BJ (cell line): ENCODE measurements around the gene RFX3. TPM values are rescaled to one million over a fixed set of nuclear protein-coding genes. Genes with fewer than 3 reads are reported as not detected.

Experiments
- CTCF ChIA-PET: fragments of 350-600 bp; formaldehyde crosslinking; extraction: SDS; loops from one replicate; lab custom pipeline; 2021; ENCODE audit warnings: antibody characterized with exemption, inconsistent platforms; lab: Yijun Ruan, JAX
- POLR2A ChIA-PET: fragments of 300-600 bp; sonication (Branson Sonifier 250); formaldehyde crosslinking; extraction: SDS; loops from one replicate; lab custom pipeline; 2021; ENCODE audit warnings: antibody characterized with exemption; lab: Charles Lee
- DNase-seq: peaks from one replicate; pipeline ENCODE4 v3.0.0-alpha.2; 2011; ENCODE audit warnings: low read depth
- H3K27me3 ChIP-seq: 2 replicates; pipeline ENCODE4 v1.6.0; 2011; ENCODE audit warnings: low read length; ENCODE audit not compliant: control insufficient read depth, insufficient read depth
- H3K36me3 ChIP-seq: 2 replicates; pipeline ENCODE4 v1.5.1; 2011; ENCODE audit warnings: low read length; ENCODE audit not compliant: control insufficient read depth, insufficient read depth
- H3K4me3 ChIP-seq: 2 replicates; pipeline ENCODE4 v1.5.1; 2011; ENCODE audit warnings: low read depth, mild to moderate bottlenecking, control low read depth, low read length
- polyA plus RNA-seq: library from polyadenylated mRNA; depleted of rRNA; stranded (reverse); fragments of >200 nt; gene quantifications from 2 replicates; pipeline ENCODE4 v1.2.3, GENCODE V29; 2011
- TF ChIP-seq, protein P1 (sequence below): IDR thresholded peaks from 2 replicates; pipeline ENCODE4 v1.5.1; 2011; ENCODE audit warnings: low read depth, mild to moderate bottlenecking, control low read depth, inconsistent platforms, low read length, moderate library complexity; ENCODE audit not compliant: insufficient read depth

The RFX3 gene
- polyA plus RNA-seq, 1 experiment: 2.2 TPM

DNA sequence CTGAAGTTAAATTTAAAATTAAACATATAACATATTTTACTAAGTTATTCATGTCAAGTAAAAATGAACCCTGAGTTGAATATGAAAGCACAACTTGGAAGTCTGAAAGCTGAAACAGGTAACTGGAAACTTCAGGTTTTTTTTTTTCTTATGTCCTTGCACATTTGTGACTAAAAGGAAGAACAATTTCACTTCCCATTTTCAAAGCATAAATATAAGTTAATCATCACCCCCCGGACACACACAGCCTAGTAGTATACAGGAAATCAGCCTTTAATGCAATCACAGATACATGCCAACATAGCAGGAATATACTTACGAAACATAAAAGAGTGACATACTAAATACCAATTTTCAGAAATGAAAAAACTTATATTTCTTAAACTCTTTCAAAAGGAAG is 225.9 kb downstream of the RFX3 start:
- ChIA-PET CTCF (interaction anchor here (0.8 kb wide), 1 partner anchor 988 kb away, joined by 3 read pairs; no protein-coding TSS in a partner anchor), POLR2A (no interaction called here)
- Histone ChIP-seq H3K4me3 (no peak overlapping the region), H3K27me3 (no peaks in the 10 kb centered on the region), H3K36me3 (no peaks in the 10 kb centered on the region)
- TF ChIP-seq, protein P1, sequence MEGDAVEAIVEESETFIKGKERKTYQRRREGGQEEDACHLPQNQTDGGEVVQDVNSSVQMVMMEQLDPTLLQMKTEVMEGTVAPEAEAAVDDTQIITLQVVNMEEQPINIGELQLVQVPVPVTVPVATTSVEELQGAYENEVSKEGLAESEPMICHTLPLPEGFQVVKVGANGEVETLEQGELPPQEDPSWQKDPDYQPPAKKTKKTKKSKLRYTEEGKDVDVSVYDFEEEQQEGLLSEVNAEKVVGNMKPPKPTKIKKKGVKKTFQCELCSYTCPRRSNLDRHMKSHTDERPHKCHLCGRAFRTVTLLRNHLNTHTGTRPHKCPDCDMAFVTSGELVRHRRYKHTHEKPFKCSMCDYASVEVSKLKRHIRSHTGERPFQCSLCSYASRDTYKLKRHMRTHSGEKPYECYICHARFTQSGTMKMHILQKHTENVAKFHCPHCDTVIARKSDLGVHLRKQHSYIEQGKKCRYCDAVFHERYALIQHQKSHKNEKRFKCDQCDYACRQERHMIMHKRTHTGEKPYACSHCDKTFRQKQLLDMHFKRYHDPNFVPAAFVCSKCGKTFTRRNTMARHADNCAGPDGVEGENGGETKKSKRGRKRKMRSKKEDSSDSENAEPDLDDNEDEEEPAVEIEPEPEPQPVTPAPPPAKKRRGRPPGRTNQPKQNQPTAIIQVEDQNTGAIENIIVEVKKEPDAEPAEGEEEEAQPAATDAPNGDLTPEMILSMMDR: no peak
- DNase-seq: no peak

DNA sequence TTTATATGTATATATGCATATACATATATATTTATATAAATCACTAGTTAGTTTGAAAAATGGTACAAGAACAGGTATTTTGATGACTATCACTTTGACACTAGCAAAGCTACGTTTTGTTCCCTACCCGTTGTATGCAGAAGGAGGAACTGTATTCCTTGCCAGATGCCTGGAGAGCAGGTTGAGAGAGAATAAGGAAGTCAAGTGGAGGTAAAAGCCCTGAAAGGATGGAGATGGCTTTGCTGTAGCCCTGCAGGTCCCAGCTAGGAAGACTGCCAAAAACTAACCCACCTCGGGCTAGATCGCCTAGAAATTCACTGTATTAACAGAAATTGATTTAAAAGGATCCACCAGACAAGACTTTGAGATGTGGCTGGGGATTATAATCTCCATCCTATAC is 229.3 kb downstream of the RFX3 start:
- H3K27me3 ChIP-seq: no peaks in the 10 kb centered on the region
- POLR2A ChIA-PET: no interaction called here
- H3K36me3 ChIP-seq: no peaks in the 10 kb centered on the region
- TF ChIP-seq, protein P1: no peak
- no peak overlapping the region for H3K4me3 ChIP-seq
- DNase-seq: no peak
- CTCF ChIA-PET: no interaction called here

DNA sequence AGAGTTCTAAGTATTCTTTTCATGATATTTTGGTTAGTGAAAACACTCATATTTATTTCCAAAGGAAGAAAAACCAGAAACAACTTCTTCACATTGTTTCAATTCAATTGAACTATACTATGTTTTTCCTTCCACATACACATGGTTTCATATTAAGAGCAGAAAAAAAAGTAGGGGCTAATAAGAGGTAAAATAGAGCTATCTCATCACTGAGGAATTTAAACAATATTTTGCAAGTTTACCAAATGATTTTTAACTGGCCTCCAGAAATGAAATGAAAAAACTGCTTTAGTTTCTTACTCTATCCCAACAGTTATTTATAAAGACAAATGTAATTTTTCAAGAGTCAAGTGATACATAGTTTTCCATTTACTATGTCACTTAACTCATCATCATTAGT is 233.5 kb downstream of the RFX3 start:
- Histone ChIP-seq H3K27me3 (no peaks in the 10 kb centered on the region), H3K36me3 (no peaks in the 10 kb centered on the region), H3K4me3 (no peak overlapping the region)
- CTCF ChIA-PET: no interaction called here
- peak; percentile 18 for DNase-seq
- POLR2A ChIA-PET: no interaction called here
- TF ChIP-seq, protein P1: no peak

DNA sequence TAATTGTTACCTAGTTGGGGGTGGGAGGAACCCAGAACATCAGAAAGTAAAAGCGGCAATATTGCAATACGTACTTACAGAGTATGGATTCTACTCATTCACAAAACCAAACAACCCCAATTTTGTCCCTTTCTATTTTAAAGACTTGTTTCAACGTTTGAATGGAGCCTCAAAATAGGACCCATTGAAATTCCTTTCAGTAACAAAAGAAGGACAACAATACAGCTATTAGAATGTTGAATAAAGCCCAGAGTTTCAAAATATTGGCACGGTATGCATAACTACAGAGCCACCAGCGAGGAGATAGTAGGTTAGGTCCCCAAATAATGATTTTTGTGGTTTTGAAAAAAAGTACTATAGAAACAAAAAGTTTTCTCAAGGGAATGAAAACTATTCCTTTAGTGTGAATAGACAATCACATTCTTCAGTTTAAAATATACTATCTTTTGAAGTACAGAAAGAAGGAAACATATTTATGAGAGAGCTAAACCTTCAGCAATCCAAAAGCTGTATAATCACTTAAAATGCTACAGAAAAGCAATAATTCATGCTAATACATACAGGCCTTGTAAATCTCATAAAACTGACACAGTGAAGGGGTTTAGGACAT is 235.5 kb downstream of the RFX3 start:
- no peaks in the 10 kb centered on the region for H3K27me3 ChIP-seq
- no peaks in the 10 kb centered on the region for H3K36me3 ChIP-seq
- TF ChIP-seq, protein P1: no peak
- ChIA-PET POLR2A (no interaction called here), CTCF (no interaction called here)
- no peak overlapping the region for H3K4me3 ChIP-seq
- DNase-seq: no peak

DNA sequence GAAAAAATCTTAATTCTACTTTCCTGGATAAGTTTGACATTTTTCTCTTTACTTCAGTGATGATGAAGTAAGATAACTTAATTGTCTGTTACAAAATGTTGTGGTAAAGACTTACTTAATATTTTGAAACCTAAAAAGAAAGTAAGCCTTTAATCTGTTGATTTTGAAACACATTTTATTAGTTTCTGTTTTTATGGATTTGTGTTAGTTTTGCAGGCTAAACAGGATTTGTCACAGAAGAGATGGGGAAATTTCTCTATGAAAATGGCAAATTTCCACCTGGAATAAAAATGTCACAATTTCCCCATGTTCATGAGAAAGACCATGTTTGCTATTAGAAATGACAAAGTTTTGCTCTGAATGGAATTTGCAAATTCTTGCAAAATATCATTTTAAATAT is 237.1 kb downstream of the RFX3 start:
- POLR2A ChIA-PET: no interaction called here
- Histone ChIP-seq H3K36me3 (no peaks in the 10 kb centered on the region), H3K4me3 (no peak overlapping the region), H3K27me3 (no peaks in the 10 kb centered on the region)
- CTCF ChIA-PET: no interaction called here
- TF ChIP-seq, protein P1: no peak
- peak; percentile 15 for DNase-seq
